AG04449 (cell line): ENCODE data around the gene RCVRN.

ENCODE experiments used
- CTCF ChIA-PET: fragments of 350-600 bp; formaldehyde crosslinking; extraction: SDS; loops from one replicate; lab custom pipeline; 2021; ENCODE audit warnings: antibody characterized with exemption; lab: Yijun Ruan, JAX
- POLR2A ChIA-PET: fragments of 400-600, 350-600 bp; formaldehyde crosslinking; extraction: SDS; loops from one replicate; lab custom pipeline; 2020; ENCODE audit warnings: antibody characterized with exemption, inconsistent platforms; lab: Yijun Ruan, JAX
- DNase-seq: peaks from one replicate; pipeline ENCODE4 v3.0.0-alpha.2; 2010; ENCODE audit warnings: low read depth, low spot score
- H3K4me3 ChIP-seq: 2 replicates; pipeline ENCODE4 v1.5.1; 2011; ENCODE audit warnings: low read depth, mild to moderate bottlenecking, control low read depth, low read length
- CTCF ChIP-seq: IDR thresholded peaks from one replicate; pipeline ENCODE4 v1.5.1; 2011; ENCODE audit warnings: mild to moderate bottlenecking, moderate library complexity, low read length, control low read depth, inconsistent platforms; ENCODE audit not compliant: insufficient read depth; ENCODE audit errors: missing control alignments

Gene RCVRN

GRCh38 chr17:9918804-9919352 is 13.8 kb upstream of the RCVRN start:
- TF ChIP-seq CTCF = no peak
- ChIA-PET POLR2A (no interaction called here), CTCF (interaction anchor here (1.0 to 3.2 kb wide), 2 partner anchors 10 to 20 kb away, joined by 3 to 11 read pairs; no protein-coding TSS in a partner anchor)

GRCh38 chr17:9918352-9918751 is 13.3 kb upstream of the RCVRN start:
- no peak for TF ChIP-seq CTCF
- ChIA-PET CTCF (interaction anchor here (3.2 kb wide), 1 partner anchor 11 kb away, joined by 11 read pairs; no protein-coding TSS in a partner anchor), POLR2A (no interaction called here)
- DNase-seq = no peak
- no peak overlapping the region for H3K4me3 ChIP-seq

More at GRCh38 chr17:9918804-9919352, 13.8 kb upstream of the RCVRN start:
- DNase-seq = no peak
- H3K4me3 ChIP-seq = no peak overlapping the region

GRCh38 chr17:9917801-9918200 is 12.7 kb upstream of the RCVRN start:
- TF ChIP-seq CTCF = no peak

GRCh38 chr17:9917131-9917530 is 12.1 kb upstream of the RCVRN start:
- CTCF ChIA-PET = interaction anchor here (1.0 to 3.2 kb wide), 4 partner anchors 12 to 698 kb away, joined by 3 to 11 read pairs (median 4); no protein-coding TSS in a partner anchor
- DNase-seq = no peak
- POLR2A ChIA-PET = no interaction called here
- no peak overlapping the region for H3K4me3 ChIP-seq
- no peak for TF ChIP-seq CTCF

More at GRCh38 chr17:9917801-9918200, 12.7 kb upstream of the RCVRN start:
- ChIA-PET CTCF (interaction anchor here (1.0 to 3.2 kb wide), 4 partner anchors 11 to 697 kb away, joined by 3 to 11 read pairs (median 4); no protein-coding TSS in a partner anchor), POLR2A (no interaction called here)
- no peak for DNase-seq
- H3K4me3 ChIP-seq = no peak overlapping the region

- TF ChIP-seq CTCF = no peak
- ChIA-PET POLR2A (no interaction called here), CTCF (interaction anchor here (0.6 kb wide), 1 partner anchor 9 kb away, joined by 3 read pairs; no protein-coding TSS in a partner anchor)
- H3K4me3 ChIP-seq = no peak overlapping the region
- DNase-seq = no peak
Measured at GRCh38 chr17:9916108-9916507, 11.0 kb upstream of the RCVRN start.

- ChIA-PET CTCF (interaction anchor here (1.0 to 1.2 kb wide), 2 partner anchors 11 to 15 kb away, joined by 3 read pairs; no protein-coding TSS in a partner anchor), POLR2A (no interaction called here)
- DNase-seq = no peak
- no peak for TF ChIP-seq CTCF
- no peak overlapping the region for H3K4me3 ChIP-seq
Measured at GRCh38 chr17:9913476-9913875, 8.4 kb upstream of the RCVRN start.
